ENCODE measurements around the gene CCNL2.

The CCNL2 gene

DNA sequence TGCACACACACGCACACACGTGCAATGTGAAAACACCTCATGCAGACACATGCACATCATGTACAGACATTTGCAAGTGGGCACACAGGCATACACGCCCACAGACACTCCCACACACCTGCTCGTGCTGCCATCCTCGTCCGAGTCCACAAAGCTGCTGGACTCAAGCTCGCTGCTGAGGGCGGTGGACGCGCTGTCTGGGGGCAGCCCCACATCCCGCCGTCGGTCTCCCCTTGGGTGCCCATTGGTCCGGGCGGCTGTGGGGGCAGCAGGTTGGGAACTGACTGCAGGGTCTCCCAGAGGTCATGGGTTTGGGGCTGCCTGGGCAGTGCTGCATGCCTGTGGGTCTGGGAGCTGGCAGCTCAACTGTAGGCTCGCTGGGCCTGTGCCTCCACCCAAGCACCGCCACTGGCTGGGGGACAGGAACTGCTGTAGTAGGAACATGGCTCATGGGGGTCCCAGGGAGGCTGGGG, 57.5 kb downstream of the CCNL2 start:
- no peaks in the 10 kb centered on the region for H3K9me3 ChIP-seq (ENCODE audit: insufficient read depth, low read length, severe bottlenecking)
- H3K27ac ChIP-seq (ENCODE audit: low read length) = no peak overlapping the region
- H3K9ac ChIP-seq (ENCODE audit: low read depth, low read length) = no peak overlapping the region
- DNase-seq (no peak), ATAC-seq (ENCODE audit: insufficient read depth, low read depth) (no peak)
- H2AFZ ChIP-seq (ENCODE audit: low read depth, low read length) = no peak overlapping the region
- peaks cover 9% of the 10 kb centered on the region for H3K4me1 ChIP-seq (ENCODE audit: insufficient read depth, low read length)
- no peak for TF ChIP-seq EZH2 (IDR thresholded peaks at IDR 0.05; ENCODE audit: borderline replicate concordance, low read depth, low read length, severe bottlenecking)
- TF ChIP-seq, protein P1, sequence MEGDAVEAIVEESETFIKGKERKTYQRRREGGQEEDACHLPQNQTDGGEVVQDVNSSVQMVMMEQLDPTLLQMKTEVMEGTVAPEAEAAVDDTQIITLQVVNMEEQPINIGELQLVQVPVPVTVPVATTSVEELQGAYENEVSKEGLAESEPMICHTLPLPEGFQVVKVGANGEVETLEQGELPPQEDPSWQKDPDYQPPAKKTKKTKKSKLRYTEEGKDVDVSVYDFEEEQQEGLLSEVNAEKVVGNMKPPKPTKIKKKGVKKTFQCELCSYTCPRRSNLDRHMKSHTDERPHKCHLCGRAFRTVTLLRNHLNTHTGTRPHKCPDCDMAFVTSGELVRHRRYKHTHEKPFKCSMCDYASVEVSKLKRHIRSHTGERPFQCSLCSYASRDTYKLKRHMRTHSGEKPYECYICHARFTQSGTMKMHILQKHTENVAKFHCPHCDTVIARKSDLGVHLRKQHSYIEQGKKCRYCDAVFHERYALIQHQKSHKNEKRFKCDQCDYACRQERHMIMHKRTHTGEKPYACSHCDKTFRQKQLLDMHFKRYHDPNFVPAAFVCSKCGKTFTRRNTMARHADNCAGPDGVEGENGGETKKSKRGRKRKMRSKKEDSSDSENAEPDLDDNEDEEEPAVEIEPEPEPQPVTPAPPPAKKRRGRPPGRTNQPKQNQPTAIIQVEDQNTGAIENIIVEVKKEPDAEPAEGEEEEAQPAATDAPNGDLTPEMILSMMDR (IDR thresholded peaks at IDR 0.05; ENCODE audit: borderline replicate concordance, extremely low read depth, low read length, poor library complexity, severe bottlenecking) = no peak
- H3K36me3 ChIP-seq (ENCODE audit: insufficient read depth, low read length) = peaks cover 39% of the 10 kb centered on the region
- H3K79me2 ChIP-seq (ENCODE audit: insufficient read depth, low read length) = peaks cover 29% of the 10 kb centered on the region
- H4K20me1 ChIP-seq (ENCODE audit: insufficient read depth, low read length) = peaks cover 65% of the 10 kb centered on the region
- no peaks in the 10 kb centered on the region for H3K27me3 ChIP-seq (ENCODE audit: insufficient read depth, low read length, poor library complexity)
- H3K4me2 ChIP-seq (ENCODE audit: insufficient read depth, low read length) = no peak overlapping the region
- no peak overlapping the region for H3K4me3 ChIP-seq (ENCODE audit: low read depth in 1 of 2, low read length in 2 of 2)

DNA sequence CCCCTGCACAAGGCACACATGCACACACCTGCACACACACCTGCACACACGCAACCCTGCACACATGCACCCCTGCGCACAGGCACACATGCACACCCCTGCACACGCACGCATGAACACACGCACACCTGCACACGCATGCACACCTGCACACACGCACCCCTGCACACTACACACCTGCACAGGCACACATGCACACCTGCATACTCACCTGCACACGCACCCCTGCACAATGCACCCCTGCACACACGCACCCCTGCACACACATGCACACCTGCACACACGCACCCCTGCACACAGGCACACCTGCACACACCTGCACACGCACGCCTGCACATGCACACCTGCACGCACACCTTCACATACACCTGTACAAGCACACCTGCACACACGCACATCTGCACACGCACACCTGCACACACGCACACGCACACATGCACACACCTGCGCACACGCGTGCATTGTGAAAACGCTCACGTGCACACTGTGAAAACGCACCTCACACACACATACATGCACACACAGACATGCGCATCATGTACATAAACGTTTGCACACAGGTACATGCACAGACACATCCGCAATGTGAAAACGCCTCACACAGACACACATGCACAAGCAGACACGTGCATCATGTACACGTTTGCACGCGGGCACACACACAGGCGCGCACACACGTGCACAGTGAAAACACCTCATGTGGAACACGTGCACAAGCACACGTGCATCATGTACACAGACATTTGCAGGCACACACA, 58.2 kb downstream of the CCNL2 start:
- Histone ChIP-seq H3K4me2 (ENCODE audit: insufficient read depth, low read length) (no peak overlapping the region), H3K79me2 (ENCODE audit: insufficient read depth, low read length) (peaks cover 23% of the 10 kb centered on the region), H3K9me3 (ENCODE audit: insufficient read depth, low read length, severe bottlenecking) (no peaks in the 10 kb centered on the region), H3K4me1 (ENCODE audit: insufficient read depth, low read length) (peaks cover 3% of the 10 kb centered on the region; the same call in 1 of the 2 replicates), H4K20me1 (ENCODE audit: insufficient read depth, low read length) (peaks cover 65% of the 10 kb centered on the region), H2AFZ (ENCODE audit: low read depth, low read length) (no peak overlapping the region), H3K36me3 (ENCODE audit: insufficient read depth, low read length) (peaks cover 39% of the 10 kb centered on the region), H3K9ac (ENCODE audit: low read depth, low read length) (no peak overlapping the region), H3K27ac (ENCODE audit: low read length) (no peak overlapping the region), H3K27me3 (ENCODE audit: insufficient read depth, low read length, poor library complexity) (no peaks in the 10 kb centered on the region), H3K4me3 (ENCODE audit: low read depth in 1 of 2, low read length in 2 of 2) (no peak overlapping the region)
- ATAC-seq (ENCODE audit: insufficient read depth, low read depth) = no peak
- no peak for DNase-seq
- no peak for TF ChIP-seq EZH2 (IDR thresholded peaks at IDR 0.05; ENCODE audit: borderline replicate concordance, low read depth, low read length, severe bottlenecking)
- TF ChIP-seq, protein P1 (IDR thresholded peaks at IDR 0.05; ENCODE audit: borderline replicate concordance, extremely low read depth, low read length, poor library complexity, severe bottlenecking) = no peak

DNA sequence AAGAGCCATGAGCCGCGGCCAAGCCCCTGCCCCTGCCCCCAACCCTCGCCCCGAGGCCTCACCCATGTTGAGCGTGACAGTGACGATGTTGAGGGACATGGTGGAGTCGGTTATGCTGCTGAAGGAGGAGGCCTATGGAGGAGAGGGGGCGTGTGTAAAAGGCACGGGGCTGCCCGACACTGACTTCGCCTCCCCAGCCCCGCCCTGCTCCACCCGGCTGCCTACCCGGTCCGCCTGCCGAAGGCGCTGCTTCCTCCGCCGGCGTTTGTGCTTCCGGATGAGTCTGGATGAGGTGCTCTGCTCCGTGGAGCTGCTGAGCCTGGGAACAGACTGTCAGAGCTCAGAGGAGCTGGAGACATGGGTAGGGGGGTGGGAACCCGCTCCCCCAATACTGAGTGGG, 59.0 kb downstream of the CCNL2 start:
- DNase-seq = no peak
- H3K36me3 ChIP-seq (ENCODE audit: insufficient read depth, low read length) = peaks cover 39% of the 10 kb centered on the region

More for the DNA sequence above, 59.0 kb downstream of the CCNL2 start:
- H2AFZ ChIP-seq (ENCODE audit: low read depth, low read length) = no peak overlapping the region
- H3K4me2 ChIP-seq (ENCODE audit: insufficient read depth, low read length) = no peak overlapping the region
- no peak for TF ChIP-seq EZH2 (IDR thresholded peaks at IDR 0.05; ENCODE audit: borderline replicate concordance, low read depth, low read length, severe bottlenecking)
- TF ChIP-seq, protein P1 (IDR thresholded peaks at IDR 0.05; ENCODE audit: borderline replicate concordance, extremely low read depth, low read length, poor library complexity, severe bottlenecking) = no peak
- H3K27ac ChIP-seq (ENCODE audit: low read length) = no peak overlapping the region
- no peak for ATAC-seq (ENCODE audit: insufficient read depth, low read depth)
- H3K79me2 ChIP-seq (ENCODE audit: insufficient read depth, low read length) = peaks cover 16% of the 10 kb centered on the region
- no peaks in the 10 kb centered on the region for H3K27me3 ChIP-seq (ENCODE audit: insufficient read depth, low read length, poor library complexity)
- H3K9me3 ChIP-seq (ENCODE audit: insufficient read depth, low read length, severe bottlenecking) = no peaks in the 10 kb centered on the region
- H3K9ac ChIP-seq (ENCODE audit: low read depth, low read length) = no peak overlapping the region
- H3K4me3 ChIP-seq (ENCODE audit: low read depth in 1 of 2, low read length in 2 of 2) = no peak overlapping the region
- H3K4me1 ChIP-seq (ENCODE audit: insufficient read depth, low read length) = no peaks in the 10 kb centered on the region
- H4K20me1 ChIP-seq (ENCODE audit: insufficient read depth, low read length) = peaks cover 64% of the 10 kb centered on the region

All from DND-41 (cell line).